HG03060 (cell line): ENCODE measurements around the gene SCAMP4.

Experiments
- ATAC-seq: cut with Tn5 transposase; IDR thresholded peaks from one replicate; pipeline ENCODE4 v1.9.1; 2021; ENCODE audit warnings: low read depth, moderate number of reproducible peaks; ENCODE audit not compliant: unreplicated experiment

Gene SCAMP4

DNA sequence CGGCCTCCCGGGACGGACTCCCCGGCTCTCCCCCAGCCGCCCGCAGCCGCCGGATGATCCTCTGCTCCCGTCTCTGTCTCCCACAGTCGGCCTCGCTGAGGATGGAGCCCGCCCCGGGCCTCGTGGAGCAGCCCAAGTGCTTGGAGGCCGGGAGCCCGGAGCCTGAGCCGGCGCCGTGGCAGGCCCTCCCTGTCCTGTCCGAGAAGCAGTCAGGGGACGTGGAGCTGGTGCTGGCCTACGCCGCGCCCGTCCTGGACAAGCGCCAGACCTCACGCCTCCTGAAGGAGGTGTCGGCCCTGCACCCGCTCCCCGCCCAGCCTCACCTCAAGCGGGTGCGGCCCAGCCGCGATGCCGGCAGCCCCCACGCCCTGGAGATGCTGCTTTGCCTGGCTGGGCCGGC is 6.8 kb downstream of the SCAMP4 start:
- ATAC-seq: no peak

DNA sequence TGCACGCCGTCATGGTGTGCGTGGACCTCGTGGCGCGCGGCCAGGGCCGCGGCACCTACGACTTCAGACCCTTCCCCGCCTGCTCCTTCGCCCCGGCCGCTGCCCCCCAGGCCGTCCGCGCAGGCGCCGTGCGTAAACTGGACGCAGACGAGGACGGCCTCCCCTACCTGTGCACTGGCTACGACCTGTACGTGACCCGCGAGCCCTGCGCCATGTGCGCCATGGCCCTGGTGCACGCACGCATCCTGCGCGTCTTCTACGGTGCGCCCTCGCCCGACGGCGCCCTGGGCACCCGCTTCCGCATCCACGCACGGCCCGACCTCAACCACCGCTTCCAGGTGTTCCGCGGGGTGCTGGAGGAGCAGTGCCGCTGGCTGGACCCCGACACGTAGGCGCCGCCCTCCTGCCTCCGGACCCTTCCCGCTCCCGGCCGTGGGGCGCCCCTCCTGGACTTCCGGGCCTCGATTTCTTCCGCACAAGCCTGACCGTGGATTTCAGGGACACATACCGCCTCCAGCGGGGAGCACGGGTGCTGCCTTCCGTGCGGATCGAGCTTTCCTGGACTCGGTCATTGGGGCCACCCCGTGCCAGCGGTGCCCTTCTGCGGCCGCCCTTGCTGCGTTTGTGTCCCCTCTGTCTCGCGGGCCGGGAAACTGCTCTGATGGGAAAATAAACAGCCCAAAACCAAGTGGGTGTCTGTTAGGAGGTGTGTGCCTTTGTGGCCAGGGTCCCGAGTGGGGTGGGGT is 7.7 kb downstream of the SCAMP4 start:
- no peak for ATAC-seq

DNA sequence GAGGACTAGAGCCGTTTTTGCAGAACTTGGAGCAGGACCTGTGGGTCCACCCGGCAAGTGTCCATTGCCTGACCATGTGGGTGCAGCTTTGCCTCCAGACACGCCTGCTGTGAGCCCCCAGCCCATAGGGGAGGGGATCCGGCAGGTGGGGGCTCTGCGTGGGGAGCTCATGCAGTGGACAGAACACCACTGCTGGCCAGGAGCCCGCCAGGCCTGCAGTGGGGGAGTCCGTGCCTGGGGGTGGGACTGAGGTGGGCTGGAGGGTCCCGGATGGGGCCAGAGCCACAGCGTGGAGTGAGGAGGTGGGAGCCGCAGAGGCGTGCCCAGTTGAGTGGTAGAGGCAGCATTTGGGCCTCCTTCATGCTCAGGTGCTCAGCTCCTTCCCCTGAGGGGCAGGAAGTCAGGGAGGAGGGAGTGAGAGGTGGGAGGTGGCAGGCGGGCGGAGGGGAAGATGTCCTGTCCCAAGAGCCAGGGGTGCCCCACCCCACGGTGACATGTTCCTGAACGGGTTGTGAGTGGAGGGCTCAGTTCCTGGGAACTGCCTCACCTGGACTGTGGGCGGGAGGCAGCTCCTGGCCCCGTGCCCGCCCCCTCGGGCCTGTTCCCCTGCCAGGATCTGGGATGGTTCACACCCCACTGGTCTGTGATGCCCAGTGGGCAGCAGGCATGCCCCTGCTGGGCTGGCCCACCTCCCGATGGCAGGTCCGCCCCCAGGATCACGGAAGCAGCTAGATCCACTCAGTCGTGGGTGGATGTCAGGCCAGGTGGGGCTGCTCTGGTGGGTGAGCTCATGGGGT is 8.8 kb downstream of the SCAMP4 start:
- no peak for ATAC-seq

DNA sequence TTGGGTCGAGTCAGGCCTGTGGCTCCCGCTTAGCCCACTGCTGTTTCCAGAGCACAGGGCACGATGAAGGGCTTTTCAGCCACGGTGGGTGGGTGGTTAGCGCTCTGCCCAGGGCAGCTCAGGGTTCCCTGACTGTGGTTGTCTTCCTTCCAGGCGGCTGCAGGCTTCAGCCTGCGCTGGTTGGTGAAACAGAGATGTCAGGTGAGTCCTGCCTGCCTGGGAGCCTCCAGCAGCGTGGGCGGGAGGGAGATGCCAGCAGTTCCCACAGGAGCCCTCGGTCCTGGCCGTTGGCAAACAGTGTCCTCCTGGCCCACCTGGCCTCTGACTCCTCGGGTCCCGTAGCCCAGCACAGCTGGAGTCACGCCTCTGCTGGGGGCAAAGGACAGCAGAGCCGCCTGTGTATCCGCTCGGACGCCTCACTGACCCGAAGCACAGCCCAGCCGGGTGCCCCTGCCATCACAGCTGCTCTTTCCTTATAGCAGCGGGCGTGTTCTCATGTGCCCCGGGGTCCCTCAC is 9.7 kb downstream of the SCAMP4 start:
- no peak for ATAC-seq

DNA sequence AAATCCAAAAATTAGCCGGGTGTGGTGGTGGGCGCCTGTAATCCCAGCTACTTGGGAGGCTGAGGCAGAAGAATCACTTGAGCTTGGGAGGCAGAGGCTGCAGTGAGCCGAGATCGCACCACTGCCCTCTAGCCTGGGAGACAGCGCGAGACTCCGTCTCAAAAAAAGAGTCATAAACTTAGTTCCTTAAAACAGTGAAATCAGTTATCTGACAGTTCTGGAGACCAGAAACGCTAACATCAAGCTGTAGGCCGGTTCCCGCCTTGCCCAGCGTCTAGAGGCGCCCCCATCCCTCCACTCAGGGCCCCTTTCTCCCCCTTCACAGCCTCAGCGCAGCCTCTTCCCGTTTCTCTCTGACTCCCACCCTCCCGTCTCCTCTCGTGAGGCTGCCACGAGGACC is 11.9 kb downstream of the SCAMP4 start:
- ATAC-seq: no peak

DNA sequence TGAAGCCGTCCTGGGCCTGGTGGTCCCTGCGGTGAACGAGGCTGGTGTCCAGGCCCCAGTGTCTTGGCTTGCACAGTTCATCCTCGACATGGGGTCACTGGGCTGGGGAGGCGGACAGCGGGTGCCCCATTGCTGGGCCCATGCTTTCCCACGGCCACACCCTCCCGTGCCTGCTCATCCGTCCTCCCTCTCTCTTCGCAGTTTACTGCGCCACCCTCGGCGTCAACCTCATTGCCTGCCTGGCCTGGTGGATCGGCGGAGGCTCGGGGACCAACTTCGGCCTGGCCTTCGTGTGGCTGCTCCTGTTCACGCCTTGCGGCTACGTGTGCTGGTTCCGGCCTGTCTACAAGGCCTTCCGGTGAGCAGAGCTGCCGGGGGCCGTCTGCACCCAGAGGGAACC is 12.7 kb downstream of the SCAMP4 start:
- ATAC-seq: no peak

DNA sequence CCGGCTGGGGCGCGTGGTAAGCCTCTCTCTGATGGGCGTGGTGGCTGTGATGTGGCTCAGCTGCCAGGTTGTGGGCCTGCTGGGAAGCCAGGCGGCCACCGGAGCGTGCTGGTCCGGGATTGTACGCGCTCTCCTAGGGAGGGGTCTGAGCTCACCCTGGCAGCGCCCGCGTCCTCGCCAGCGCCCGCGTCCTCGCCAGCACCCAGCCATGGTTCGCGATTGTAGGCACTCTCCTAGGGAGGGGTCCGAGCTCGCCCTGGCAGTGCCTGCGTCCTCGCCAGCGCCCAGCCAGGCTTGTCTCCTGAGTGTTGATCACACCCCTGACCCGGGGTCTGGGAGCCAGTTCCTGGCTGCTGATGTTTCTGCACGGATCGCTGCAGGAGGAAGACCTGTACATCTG is 13.8 kb downstream of the SCAMP4 start:
- no peak for ATAC-seq

DNA sequence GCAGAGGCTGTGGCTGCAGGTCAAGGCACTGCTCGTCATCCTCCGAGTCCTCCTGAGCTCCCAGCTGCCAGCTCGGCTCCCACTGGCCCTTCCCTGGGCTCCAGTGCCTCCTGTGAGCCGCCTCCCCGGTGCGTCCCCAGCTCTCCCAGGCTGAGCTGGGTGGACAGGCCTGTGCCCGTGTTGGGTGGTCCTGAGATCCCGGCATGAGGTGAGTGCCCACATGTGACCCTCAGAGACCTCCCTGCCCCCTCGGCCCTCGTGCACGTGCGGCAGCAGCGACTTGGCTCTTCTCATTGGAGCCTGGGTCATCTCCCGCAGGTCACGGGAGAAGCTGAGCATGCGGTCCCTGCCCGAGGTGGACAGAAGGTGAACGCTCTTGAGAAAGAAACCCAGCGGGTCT is 15.4 kb downstream of the SCAMP4 start:
- ATAC-seq: no peak

DNA sequence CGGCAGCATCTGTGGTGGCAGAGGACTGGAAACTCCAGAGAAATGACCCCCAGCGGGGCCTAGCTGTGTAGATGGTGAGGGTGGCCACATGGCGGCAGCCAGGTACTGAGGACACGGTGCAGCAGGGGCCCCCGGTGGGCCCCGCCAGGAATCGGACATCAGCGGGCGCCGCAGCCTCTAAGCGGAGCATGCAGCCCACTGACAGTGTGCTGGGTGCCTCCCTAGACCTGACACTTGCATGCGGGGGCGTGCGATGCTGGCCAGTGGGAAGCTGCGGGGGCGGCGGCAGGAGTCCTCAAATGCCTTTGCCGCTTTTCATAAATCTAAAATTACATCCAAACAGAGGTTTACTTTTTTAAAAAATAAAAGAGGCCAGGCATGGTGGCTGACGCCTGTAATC is 16.1 kb downstream of the SCAMP4 start:
- no peak for ATAC-seq

DNA sequence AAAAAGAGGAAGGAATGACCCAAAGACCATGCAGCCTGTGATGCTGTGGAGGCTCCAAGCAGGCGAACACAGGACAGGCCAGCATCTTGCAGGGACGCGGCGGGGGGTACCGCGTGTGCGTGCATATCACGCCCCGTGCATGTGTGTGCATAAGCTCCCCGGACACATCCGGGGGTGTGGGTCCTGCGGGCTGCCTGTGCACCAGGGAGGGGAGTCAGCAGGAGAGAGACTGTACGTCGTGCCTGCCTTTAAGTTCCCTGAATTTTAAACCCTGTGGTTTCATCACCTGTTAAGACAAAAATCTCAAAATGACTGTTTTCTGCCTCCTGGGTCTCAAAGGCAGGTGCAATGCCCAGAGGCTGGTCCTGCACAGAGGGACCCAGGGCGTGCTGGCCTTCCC is 16.6 kb downstream of the SCAMP4 start:
- ATAC-seq: no peak

DNA sequence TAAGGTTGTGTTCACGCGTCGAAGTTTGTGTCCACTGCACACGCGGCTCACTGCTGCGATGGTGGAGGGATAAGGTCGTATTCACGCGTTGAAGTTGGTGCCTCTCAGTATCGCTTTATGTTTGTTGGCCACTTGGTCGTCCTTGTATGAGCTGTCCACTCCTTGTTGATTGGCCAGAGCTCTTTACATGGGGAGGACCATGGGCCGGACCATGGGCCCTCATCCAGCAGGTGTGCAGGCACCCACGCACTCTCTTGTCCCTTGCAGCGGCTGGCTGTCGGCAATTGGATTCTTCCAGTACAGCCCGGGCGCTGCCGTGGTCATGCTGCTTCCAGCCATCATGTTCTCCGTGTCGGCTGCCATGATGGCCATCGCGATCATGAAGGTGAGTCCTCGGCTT is 17.6 kb downstream of the SCAMP4 start:
- no peak for ATAC-seq

DNA sequence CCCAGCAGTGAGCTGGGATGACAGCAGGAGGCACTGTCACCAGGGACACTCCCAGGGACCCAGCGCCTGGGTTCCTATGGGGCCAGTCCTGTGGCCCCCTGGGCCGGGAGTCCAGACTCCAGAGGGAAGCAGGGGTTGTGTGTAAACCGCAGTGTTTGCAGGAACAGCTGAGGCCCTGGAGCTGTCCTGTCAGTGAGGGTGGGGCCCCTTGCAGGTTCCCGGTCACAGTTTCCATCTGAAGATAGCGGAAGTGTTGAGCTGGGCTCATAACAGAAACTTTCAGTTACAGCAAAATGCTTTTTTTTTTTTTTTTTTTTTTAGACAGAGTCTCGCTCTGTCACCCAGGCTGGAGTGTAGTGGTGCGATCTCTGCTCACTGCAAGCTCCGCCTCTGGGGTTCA is 18.1 kb downstream of the SCAMP4 start:
- ATAC-seq: no peak

DNA sequence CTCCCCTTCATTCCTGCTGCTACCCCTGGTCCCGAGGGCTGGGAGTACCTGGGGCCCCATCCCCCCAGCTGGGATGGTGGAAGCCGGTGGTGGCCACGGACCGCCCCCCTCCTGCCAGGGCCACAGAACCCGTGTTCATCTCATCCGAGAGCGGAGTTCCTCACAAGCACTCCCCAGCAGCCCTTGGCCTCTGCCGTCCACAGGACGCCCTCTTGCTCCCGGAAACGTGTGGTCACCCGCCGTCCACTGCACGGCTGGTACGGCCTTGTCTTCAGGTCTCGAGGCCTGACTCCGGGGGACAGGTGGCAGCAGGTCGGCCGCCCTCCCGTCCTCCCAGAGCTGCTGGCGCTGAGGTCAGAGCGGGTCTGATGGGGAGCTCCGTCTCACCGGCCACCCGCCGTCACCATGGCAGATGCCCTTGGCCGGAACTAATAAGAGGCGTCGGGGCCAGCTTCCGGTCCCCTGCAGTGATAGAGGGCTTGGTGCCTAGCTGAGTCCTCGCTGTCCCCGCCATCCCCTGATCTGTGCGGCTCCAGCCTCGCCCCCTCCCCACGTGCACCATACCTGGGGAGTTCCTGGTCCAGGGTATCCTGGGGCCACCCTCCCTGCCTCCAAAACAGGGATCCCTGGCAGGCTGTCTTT is 19.2 kb downstream of the SCAMP4 start:
- ATAC-seq: no peak

DNA sequence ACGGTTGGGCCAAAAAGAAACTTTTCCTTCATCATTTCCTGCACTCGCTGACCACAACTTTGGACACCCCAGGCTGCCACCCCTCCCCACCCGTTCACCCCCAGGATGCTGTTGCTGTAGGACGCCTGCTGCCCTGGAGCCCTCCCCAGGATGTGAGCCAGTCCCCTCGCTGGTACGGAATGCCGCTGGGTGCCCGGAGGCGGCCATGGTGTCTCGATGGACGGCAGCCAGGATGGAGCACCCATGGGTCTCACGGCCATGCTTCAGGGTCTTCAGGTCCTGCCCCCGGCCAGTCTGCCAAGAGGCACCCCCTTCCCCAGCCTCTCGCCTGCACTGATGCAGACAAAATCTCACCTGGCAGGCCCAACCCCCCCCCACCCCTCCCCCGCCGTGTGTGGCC is 20.3 kb downstream of the SCAMP4 start:
- ATAC-seq: no peak

DNA sequence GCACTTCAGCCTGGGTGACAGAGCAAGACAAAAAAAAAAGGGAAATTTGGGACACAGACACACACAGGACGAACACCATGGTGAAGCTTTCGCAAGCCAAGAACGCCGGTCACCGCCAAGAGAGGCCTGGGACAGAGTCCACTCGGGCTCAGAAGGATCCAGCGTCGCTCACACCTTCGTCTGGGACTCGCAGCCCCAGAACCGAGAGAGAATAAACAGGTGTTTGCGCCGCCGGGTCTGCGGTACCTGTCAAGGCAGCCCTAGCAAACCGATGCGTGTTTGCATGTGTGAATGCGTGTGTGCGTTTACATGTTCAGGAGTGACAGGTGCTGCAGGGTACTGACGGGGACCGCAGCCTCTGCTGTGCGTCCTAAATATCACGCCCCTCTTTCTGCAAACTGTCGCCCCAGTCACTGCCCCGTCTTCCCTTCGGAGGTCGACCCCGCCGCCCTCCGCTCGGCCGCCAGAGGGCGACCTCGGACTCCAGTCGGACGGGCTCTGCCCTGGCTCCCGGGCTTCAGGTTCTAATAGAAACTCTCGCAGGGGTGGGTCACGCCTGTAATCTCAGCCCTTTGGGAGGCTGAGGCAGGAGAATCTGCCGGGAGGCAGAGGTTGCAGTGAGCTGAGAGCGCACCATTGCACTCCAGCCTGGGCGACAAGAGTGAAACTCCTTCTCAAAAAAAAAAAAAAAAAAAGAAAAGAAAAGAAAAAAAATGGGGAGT is 24.0 kb downstream of the SCAMP4 start:
- ATAC-seq: no peak

DNA sequence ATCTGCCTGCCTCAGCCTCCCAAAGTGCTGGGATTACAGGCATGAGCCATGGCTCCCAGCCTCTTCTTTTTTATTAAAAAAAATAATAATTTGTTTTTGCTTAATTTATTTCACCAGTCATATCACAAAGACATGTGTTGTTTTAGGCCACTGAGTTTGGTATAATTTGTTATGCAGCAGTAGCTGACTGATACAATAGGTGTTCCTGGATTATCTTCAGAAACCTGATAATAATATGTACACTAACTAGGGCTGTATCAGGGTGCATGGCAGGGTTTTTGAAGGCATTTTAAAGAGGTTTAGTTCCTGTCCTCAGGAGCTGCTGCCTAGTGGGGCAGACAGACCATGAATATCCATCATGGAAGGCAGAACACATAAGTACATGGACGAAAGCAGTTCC is 26.2 kb downstream of the SCAMP4 start:
- no peak for ATAC-seq

DNA sequence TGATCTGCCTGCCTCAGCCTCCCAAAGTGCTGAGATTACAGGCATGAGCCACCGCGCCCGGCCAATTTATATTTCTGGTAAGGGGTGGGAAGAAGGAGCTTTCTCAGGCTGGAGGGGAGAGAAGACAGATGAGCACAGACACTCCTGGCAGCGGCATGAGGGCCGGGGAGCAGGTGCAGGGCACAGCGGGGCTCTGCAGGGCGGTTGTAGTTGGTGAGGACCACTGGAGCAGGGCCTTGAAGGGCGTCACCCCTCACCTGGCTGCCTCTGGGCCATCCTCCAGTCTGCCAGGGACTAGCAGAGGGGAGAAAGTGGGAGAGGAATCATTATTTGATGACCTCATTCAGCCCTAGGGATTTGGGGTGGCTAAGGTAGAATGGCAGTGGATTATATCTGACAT is 27.2 kb downstream of the SCAMP4 start:
- no peak for ATAC-seq

DNA sequence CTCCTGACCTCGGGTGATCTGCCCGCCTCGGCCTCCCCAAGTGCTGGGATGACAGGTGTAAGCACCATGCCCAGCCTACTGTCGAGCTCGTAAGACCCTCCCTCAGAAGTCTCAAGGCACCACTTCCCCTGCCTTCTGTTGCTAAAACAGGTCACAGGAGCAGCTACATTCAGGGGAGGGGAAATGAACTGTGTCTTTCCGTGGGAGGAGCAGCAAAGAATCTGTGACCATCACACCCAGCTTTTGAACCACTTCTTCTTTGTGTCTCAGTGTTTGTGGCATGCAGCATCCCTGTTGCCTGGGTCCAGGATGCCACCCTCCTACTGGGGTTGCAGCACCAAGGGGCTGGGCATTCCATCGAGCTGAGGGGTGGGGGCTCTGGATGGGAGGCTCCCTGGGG is 28.0 kb downstream of the SCAMP4 start:
- ATAC-seq: no peak

DNA sequence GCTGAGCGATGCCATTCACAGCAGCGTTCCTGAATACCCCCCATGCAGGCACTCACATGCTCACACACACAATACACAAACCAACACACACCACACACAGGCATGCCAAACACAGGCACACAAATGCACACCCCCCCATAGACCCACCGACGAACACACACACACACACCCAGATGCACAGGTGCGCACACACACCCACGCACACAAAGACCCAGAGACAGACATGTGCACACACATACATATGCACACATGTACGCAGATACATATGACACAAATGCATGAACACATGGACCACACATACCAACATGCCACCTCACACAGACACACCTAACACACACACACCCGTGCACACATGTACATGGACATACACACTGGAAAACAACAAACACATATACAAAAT is 28.7 kb downstream of the SCAMP4 start:
- no peak for ATAC-seq

DNA sequence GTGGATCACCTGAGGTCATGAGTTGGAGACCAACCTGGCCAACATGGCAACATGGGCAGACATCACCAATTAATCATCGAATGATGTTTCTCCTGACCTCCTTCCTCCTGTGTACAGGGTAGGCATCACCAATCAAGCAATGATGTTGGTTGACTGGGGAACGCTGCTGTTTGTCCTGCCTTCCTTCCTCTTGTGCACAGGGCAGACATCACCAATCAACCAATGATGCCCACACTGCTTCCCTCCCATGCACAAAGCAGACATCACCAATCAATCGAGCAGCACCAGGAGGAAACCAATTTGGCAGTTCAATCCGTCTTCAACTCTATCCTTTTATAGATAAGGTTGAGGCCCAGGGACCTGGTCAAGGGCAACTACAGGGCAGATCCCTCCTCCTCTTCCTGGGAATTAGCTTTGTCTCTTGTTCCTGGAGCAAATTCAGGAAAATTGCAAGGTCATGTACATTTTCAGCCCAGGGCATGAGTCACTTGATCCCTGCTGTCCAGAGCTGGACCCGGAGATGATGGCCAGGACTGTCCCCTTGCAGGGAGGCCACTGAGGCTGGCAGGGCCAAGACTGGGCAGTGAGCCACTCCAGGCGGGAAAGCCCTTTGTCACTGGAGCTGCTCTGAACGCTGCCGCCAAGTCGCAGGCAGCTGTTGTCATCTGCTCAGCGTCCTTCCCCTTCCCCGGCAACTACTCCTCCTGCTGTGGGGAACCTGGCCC is 30.4 kb downstream of the SCAMP4 start:
- ATAC-seq: no peak
